Stimulated activated CD8-positive, alpha-beta memory T cell treated with anti-CD3 and anti-CD28 coated beads, Interleukin-7, amount 100 ng/mL, for 4 hours (primary cell): ENCODE measurements around the gene NCKIPSD.

ENCODE experiments used
- DNase-seq, 2 donors: peaks; one replicate each; pipeline ENCODE4 v3.0.0-alpha.2; 2020; ENCODE audit warnings: low read depth in 2 of 2

The NCKIPSD gene

DNA sequence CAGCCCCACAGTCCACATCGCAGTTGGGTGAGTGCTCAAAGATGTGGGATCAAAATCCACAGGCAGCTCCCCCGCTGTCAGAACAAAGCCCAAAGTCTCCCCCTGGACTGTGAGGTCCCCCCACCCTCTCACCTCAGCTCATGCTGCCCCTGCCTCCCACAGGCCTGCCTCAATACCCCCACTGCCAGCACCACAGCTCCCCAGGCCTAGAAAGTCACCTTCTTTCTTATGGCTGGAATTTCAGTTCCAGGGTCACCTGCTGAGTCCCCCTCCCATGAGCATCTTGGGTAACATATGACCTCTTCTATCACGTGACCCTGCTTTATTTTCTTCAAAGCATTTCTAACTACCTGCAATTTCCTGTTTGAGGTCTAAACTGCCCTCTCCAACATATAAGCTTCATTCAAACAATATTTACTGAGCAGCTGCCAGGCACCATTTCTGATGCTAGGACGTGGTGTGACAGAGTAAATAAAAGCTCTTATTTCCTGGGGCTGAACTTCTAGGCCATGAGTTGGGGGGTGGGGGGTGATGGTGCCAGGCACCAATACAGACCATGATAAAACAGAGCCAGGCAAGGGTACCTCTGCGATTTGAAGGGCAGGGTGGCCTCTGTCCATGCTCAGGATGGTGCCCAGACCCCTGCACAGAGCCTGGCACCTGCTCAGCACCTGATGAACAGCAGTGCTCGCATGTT, 61.7 kb downstream of the NCKIPSD start:
- DNase-seq, result no peak
